Measurements from ENCODE around the gene CENPS.
"Not testable (repeated sequence)": the region's sequence is repeated elsewhere in the genome, so short reads cannot be mapped to it uniquely, and the experiment has no call there.

CENPS gene

DNA sequence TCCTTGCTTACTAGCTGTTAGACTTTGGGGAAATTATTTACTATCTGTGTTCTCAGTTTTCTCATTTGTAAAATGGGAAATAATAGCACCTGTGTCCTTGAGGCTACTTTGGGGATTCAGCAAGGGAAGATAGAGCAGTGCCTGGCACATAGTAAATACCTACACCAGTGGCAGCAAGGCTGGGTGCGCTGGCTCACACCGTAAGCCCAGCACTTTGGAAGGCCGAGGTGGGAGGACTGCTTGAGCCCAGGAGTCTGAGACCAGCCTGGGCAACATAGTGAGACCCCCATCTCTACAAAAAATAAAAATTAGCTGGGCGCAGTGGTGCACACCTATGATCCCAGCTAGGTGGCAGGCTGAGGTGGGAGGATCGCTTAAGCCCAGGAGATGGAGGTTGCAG is 8.6 kb upstream of the CENPS start:
- no peak for DNase-seq

DNA sequence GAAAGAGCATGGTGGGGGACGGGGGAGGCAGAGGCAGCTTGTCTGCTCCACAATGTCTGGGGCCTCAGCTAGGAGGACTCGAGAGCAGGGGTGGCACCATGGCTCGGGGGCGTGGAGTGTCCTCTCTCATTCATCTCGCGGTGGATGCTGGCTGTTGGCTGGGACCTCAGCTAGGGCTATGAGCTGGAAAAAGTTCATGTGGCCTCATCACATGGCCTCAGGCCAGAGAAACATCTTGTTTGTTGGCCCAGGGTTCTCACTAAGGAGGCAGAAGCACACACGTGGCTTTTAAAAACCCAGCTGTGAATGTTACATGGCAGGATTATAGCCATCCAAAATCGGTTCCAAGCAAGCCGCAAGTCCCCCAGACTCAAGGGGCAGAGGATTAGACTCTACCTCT is 6.2 kb upstream of the CENPS start:
- DNase-seq, result no peak

DNA sequence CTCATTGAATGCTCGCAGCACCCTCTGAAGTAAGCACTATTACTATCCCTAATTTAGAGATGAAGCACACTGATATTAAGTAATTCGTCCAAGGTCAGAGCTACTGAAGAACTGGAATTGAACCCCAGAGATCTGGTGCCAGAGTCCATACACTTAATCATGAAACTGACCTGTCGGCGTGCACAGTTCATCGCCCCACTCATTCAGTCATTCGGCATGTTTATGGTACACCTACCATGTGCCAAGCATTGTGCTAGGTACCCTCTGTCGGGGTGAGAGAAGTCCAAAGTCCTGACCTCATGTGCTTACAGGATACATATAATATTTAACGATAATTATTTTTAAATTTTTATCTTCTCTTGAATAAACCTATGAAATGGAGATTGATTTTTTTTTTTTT is 5.6 kb upstream of the CENPS start:
- DNase-seq, result no peak

DNA sequence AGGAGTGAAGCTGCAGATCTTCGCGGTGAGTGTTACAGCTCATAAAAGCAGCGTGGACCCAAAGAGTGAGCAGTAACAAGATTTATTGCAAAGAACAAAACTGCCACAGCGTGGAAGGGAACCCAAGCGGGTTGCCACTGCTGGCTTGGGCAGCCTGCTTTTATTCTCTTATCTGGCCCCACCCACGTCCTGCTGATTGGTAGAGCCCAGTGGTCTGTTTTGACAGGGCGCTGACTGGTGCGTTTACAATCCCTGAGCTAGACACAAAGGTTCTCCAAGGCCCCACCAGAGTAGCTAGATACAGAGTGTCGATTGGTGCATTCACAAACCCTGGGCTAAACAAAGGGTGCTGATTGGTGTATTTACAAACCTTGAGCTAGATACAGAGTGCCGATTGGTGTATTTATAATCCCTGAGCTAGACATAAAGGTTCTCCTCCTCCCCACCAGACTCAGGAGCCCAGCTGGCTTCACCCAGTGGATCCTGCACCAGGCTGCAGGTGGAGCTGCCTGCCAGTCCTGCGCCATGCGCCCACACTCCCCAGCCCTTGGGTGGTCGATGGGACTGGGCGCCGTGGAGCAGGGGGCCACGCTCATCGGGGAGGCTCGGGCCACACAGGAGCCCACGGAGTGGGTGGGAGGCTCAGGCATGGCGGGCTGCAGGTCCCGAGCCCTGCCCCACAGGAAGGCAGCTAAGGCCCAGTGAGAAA is 4.3 kb upstream of the CENPS start:
- not testable (repeated sequence) for DNase-seq

DNA sequence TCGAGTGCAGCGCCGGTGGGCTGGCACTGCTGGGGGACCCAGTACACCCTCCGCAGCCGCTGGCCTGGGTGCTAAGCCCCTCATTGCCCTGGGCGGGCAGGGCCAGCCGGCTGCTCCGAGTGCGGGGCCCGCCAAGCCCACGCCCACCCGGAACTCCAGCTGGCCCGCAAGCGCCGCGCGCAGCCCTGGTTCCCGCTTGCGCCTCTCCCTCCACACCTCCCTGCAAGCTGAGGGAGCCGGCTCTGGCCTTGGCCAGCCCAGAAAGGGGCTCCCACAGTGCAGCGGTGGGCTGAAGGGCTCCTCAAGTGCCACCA is 3.7 kb upstream of the CENPS start:
- not testable (repeated sequence) for DNase-seq

DNA sequence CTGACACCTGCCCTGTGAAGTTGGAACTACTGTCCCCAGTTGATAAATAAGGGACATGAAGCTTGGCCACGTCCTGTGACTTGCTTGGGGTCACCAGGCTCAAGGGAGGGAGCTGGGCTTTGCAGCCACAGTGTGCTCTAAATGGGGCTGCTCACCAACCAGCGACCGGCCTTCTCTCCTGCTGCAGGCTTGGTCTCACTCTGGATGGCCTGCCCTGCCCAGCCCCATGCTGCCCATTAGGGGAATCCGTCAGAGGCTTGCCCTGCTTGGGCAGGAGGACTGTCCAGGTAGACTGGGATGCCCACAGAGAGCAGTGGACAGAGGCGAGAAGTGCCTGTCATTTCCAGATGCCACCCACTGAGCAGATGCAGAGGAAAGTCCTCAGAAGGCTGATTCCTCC is 1.2 kb upstream of the CENPS start:
- no peak for DNase-seq

DNA sequence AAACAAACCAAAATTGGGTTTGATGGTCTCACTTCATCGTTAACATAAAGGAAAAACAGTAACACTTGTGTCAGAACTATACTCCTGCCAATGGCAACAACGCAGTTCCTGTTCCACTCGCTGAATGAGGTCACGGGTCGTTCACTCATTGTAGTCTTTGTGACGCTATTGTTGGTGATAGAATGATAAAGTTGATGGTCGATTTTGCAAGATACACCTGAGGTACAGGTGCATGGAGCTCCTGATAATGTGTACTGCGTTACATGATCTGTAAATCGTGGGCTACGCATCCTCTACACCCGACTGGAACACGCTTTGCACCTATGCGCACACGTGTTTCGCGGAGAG is 391 bp upstream of the CENPS start:
- DNase-seq, result no peak

DNA sequence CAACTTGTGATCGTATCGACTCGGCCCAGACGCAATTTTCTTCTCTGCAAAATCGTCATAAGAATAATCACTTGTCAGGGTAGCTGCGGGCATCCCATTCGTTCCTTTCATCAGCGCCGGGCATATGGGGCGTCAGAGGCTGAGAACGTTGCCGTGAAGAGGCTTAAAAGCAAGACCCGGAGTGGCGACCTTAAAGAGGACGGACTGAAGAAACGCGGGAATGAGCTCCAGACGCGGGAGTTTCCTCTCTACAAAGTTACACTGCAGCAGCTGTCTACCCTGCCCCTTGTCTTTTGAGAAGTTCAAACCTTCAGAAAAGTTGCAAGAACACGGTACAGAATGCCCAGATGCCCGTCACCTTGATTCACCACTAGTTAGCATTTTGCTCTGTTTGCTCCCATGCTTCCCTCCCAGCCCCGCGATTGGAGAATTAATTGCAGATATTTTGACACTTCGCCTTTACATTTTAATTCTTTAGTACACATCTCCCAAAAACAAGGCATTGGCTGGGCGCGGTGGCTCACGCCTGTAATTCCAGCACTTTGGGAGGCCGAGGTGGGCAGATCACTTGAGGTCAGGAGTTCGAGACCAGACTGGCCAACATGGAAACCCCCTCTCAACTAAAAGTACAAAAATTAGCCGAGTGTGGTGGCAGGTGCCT is 967 bp downstream of the CENPS start:
- no peak for DNase-seq

DNA sequence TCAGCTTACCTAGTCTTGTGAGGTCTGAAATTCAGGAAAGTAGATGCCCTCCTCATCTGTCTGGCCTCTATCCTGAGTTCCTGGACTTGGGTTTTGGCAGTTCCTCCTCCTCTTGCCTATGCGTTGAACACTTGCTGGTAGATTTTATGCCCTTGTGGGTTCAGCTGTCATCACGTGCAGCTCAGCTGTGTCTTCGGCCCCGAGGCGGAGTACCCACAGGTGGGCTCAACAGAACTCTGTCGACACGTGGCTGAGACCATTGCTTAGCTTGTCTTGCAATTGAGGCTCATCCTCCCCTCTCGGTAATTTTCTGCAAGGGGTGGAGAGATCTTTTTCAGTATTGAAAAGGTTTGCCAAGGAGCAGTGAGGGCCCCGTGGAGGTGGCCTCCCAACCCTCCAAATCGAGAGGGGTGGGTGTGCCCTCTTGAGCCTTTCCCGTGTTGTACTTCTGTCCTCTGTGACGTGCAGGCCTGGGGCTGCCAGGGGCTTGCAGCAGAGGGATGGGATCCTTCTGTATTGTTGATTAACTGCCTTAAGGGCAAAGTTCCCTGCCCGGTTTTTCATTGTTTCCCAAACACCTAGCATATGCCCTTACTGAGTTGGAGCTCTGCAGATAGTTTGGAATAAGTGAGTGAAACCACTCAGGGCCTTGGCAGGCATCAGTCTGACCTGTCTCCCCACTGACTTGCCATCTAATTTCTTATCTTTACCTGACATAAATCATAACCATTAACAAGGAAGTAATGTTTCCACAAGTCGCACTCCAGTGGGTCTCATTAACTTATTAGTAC is 2.9 kb downstream of the CENPS start:
- DNase-seq, result no peak

DNA sequence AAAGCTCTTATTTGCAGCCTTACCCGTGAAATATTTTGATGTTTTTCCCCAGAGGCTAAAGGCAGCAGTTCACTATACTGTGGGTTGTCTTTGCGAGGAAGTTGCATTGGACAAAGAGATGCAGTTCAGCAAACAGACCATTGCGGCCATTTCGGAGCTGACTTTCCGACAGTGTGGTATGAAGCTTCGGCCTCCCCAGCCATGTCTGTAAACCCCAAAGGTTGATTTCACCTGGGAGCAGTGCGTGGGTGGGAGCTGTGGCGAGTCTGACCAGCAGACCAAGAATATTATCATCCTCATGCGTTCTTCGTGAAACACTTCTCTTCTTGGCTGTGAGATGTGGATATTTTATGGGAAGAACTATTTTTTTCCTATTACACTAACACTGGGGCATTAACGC is 3.6 kb downstream of the CENPS start:
- no peak for DNase-seq

DNA sequence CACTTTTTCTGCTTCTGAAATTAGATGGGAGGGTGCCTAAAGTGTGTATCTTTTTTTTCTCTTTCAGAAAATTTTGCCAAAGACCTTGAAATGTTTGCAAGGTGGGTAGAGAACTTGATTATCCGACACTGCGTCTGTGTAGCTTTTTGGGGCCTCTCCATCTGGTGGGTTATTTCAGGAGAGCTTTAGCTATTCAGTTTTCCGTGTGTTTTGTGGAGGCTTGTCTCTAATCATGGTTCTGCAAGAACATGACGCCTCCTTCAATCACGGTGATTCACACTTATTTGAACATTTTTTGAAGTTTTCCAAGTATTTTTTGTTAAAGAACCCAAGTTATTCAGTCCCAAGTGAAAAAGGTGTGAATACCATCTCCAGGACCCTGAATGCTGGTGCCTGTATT is 4.4 kb downstream of the CENPS start:
- DNase-seq, result no peak

DNA sequence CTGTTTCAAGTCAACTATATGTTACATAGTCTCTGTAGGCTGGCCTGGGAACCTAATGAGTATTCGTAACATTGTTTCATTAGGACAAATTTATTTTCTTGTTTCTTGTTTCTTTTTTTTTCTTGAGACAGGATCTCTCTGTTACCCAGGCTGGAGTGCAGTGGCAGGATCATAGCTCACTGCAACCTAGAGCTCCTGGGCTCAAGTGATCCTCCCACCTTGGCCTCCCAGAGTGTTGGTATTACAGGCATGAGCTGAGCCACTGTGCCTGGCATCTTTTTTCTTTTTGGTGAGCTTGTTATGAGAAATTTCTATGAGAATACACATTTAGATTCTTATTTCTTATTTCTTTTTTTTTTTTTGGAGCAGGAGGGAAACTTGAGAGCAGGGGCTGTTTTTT is 6.8 kb downstream of the CENPS start:
- no peak for DNase-seq

DNA sequence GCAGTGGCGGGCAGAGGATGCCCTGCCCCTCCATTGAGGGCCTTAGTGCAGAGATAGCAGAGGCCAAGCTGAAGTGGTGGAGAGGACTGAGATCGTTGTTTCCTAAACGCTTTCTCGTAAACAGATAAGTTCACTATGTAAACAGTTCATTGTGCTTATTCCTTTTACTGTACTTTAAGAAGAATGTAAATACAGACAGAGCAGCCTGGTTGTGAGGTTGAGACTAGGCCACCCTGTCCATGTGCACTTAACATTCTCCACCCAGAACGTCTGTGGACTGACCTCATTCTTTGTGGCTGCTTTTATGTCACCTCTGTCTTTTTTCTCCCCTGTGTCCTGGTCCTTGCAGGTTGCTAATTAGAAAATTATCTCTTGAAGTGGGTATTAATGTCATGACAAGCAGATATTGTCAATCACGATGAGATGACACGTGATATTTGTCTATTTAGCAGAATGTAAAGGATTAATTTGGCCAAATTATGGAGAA is 8.5 kb downstream of the CENPS start:
- no peak for DNase-seq

DNA sequence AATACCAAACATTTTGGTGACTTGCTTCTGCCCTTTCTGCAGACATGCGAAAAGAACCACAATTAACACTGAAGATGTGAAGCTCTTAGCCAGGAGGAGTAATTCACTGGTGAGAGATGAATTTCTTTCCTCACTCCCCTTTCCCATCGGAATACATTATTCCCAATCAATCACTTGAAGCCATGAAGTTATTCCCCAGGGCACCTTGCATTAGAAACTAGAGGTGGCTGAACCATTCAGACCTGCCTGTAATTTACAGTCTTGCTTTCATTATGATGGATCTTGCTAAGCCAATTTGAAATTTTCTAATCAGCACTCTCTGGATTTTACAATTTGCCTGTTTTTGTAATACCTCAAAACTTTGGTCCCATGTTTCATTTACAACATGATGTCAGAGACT is 10.1 kb downstream of the CENPS start:
- no peak for DNase-seq

DNA sequence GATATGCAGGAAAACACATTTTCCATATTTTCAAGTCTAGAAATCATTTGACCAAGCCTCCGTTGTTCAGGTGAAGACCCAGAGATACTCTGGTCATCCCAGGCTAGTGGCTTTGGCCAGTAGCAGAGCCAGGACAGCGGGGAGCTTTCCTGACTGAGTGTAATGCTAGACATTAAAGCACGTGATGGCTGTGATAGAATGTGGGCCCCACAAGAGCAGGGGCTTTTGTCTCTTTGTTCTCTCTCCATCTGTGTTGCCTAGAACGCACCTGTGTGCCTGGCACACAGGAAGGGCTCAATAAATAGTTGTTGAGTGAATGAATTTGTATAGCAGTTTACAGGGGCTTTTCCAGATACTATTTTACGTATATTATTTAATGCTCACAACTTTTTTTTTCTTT is 10.6 kb downstream of the CENPS start:
- no peak for DNase-seq

DNA sequence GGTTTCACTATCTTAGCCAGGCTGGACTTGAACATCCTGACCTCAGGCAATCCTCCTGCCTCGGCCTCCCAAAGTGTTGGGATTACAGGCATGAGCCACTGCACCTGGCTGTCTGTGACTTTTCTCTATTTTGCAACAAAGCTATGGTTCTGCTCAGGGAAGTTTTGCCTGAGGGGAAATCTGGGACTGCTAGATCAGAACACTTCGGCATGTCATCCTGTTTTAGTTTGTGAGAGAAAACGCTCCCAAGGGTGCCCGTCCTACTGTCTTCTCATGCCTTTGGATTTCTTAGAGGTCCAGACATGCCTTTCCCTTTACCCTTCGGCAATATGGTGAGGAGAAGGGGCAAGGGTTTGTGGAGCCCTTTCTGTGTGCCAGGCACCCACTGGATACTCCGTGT is 14.0 kb downstream of the CENPS start:
- DNase-seq, result no peak

DNA sequence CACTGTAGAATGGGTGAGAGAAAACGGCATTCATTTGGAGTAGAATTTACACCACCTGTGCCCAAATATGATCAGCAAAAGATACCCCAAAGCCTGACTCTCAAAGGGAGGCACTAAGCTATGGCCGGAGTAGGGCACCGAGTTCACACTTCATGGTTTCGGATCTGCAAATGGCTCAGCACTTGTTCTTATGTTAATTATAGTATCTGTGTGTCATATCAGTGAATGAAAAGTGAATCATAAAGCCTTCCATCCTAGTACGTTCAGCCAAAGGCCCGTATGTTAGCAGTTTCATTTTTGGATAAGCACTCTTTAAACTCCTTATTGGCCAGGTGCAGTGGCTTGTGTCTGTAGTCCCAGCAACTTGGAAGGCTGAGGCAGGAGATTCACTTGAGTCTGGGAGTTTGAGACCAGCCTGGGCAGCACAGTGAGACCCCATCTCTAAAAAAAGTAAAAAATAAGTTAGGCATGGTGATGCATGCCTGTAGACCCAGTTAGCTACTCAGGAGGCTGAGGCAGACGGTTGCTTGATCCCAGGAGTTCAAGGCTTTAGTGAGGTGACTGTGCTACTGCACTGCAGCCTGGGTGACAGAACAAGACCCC is 14.7 kb downstream of the CENPS start:
- no peak for DNase-seq

DNA sequence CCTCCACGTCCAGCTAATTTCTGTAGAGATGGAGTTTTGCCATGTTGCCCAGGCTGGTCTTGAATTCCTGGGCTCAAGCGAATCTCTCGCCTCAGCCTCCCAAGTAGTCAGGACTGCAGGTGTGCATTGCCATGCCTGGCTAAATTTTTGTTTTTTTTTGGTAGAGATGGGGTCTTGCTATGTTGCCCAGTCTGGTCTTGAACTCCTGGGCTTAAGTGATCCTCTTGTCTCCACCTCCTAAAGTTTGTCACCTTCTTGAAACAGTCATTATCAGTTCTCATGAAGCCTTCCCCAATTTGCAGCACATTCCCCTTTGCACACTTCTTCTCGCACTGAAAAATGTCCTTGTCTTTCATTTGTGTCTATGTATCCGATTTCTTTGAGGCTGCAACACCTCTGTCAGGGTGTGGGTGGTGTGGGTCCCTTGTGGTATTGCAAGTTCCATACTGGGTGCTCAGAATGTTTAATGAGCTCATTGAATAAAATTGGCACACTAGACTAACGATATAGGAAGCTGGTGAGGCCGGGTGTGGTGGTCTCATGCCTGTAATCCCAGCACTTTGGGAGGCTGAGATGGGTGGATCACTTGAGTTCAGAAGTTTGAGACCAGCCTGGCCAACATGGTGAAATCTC is 16.7 kb downstream of the CENPS start:
- no peak for DNase-seq

DNA sequence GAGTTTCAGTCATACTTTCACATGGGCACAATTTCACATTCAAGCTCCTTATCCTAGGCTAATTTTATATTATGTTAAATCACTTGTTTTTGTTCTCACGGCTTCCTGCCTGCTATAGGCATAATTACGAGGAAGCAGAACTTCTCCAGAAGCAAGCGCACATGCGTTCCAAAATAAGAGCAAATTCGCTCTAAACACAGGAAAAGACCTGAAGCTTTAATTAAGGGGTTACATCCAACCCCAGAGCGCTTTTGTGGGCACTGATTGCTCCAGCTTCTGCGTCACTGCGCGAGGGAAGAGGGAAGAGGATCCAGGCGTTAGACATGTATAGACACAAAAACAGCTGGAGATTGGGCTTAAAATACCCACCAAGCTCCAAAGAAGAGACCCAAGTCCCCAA is 19.5 kb downstream of the CENPS start, which contains the start of gene CORT:
Gene CORT (plus strand): TSS at position 281 of the 400 bp plus-strand sequence. CDS start 193 bp downstream, outside the sequence.
- DNase-seq, result no peak

DNA sequence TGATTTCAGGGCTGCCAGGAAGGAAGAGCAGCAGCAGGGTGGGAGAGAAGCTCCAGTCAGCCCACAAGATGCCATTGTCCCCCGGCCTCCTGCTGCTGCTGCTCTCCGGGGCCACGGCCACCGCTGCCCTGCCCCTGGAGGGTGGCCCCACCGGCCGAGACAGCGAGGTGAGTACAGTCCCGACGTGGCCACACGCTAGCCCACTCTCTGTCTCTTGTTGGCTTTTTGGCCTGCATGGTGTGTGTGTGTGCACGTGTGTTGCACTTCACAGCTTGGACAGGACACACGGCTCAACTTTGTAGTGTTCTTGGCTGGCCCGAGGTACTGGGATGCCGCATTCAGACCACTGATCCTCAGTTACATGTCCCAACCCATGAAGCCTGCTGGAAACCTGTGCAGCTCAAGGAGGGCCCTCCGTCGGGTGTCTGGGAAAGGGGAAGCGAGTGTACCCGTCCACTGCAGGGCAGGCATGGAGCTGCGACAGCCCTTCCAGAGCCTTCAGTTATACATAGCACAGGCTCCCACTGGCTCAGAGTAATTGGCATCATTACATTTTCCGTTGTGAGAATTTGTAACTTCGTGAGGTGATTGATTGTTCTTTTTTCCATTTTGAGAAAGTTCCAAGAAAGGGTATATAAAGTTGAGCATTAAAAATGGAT is 20.1 kb downstream of the CENPS start:
- no peak for DNase-seq

DNA sequence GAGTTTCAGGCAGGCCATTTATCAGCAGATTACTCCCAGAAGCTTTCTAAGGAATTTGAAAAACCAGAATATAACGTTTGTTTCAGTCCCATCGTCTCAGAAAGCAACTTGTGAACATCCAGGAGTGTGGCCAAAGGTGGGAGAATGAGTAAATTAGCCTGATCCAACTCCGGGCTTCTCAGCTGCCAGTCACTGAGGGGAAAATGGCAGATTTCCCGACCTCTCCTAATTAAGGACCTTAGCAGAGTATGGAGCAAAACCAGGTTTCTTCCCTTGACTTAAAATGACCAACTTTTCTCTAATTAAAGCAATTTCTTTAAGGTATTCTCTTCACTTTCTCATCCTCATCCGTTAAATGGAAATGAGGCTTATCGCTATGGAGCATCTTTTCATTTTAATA is 20.6 kb downstream of the CENPS start:
- no peak for DNase-seq

DNA sequence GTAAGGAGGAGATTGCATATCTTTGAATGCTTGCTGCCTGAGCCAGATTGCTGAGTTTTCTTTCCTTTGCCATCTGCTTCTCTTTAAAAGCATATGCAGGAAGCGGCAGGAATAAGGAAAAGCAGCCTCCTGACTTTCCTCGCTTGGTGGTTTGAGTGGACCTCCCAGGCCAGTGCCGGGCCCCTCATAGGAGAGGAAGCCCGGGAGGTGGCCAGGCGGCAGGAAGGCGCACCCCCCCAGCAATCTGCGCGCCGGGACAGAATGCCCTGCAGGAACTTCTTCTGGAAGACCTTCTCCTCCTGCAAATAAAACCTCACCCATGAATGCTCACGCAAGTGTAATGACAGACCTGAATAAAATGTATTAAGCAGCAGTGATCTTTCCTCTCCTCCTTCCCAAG is 21.1 kb downstream of the CENPS start:
- no peak for DNase-seq

DNA sequence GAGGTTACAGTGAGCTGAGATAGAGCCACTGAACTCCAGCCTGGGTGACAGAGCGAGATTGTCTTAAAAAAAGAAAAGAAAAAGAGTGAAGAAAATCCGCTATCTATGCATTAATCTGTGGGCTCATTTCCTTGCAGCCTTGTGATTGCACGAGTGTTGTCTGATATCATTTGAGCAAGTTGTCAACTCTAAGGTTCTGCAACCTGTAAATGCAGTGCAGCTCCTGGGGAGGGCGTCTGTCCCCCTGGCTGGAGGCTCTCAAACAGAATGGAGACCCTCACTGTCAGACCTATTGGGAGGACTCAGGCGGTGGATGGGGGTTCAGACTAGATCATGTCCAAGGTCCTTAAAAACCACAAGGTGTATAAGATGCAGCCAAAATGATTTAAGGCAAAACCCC is 25.8 kb downstream of the CENPS start:
- DNase-seq, result no peak

Data from NCI-H146 (cell line).